Activated T-helper 1 cell treated with anti-CD3 and anti-CD28 coated beads, Interleukin-2, amount 50 U/mL, for 16 hours (primary cell): ENCODE data around the gene NGFR.
A peak's percentile ranks its signal among the peaks of the same experiment; 100 is the strongest.
"Not testable (repeated sequence)": the region's sequence is repeated elsewhere in the genome, so short reads cannot be mapped to it uniquely, and the experiment has no call there.

Experiments
- DNase-seq, 2 donors: peaks; one replicate each; pipeline ENCODE4 v3.0.0-alpha.2; 2020; ENCODE audit warnings: low read depth in 1 of 2, low spot score in 1 of 2

The NGFR gene

GRCh38 chr17:49545007-49545660 lies 50.0 kb downstream of the NGFR start:
- DNase-seq, result no peak

DNA sequence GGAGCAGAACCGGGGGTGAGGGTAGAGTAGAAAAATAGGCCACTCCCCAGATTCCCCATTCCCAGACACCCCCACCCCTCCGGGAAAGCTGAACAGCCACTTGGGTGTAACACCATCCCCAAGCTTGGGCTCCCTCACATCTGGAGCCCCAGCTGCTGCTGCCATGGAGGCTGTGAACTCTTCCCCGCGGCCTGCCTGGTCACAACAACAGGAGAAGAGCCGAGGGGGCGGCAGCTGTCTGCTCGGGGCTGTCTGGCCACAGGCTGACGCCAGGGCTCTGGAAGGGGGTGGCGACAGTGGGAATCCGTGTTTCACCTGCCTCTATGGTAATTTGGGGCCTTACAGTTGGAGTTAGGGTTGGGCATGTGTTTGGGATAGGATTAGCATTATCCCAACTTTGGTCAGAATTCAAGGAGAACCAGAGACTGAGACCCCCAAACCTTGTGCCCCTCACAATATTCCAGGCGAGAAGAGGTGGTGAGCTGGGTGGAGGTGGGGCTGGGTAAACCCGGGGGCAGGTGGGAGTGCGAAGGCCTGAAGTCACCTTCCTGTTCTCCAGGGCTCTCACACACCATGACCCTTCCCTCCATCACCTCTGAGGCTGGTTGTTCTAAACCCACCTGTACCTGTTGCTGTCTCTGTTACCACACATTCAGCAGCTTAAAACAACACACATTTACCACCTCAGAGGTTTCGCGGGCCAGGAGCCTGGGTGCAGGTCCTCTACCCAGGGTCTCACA lies 50.9 kb downstream of the NGFR start:
- DNase-seq, result no peak

DNA sequence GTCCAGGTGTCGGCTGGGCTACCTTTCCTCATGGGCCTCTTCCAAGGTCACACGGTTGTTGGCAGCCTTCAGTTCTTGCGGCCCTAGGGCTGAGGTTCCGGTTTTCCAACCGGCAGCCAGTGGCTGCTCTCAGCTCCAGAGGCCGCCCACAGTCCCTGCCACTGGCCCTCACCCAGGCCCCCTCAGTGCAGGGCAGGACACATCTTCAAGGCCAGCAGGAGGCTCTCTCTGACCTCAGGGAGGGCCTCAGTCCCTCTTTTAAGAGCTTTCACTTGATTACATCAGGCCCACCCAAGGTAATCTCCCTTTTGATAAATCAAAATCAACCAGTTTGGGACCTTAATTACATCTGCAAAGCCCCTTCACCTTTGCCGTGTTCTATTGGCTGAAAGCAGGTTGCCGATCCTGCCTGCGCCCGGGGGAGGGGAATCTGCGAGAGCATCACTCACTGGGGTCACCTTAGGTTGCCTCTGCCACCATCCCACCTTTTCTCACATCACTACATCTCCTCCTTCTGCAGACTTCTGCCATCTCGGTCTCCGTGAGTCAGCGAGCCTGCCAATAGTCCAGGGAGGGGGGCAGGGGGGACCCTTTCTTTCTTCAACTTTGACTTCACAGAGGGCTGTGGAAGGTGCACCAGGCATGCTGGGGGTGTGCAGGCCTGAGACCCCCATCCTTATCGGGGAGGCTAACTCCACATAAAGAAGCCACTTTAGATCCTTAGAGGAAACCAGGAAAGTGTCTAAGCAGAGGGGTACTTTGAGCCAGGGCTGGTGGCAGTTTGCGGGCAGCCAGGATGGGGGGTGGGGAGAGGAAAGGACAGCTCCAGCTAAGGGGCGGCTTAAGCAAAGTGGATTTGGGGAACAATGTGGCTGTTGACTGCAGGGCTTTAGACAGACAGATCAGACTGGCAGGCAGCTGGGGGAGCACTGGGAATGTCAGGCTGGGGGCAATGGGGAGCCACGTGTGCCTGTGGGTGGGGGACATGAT lies 51.7 kb downstream of the NGFR start:
- DNase-seq, result no peak

- DNase-seq, result no peak
Measured at GRCh38 chr17:49547566-49547965, 52.5 kb downstream of the NGFR start.

DNA sequence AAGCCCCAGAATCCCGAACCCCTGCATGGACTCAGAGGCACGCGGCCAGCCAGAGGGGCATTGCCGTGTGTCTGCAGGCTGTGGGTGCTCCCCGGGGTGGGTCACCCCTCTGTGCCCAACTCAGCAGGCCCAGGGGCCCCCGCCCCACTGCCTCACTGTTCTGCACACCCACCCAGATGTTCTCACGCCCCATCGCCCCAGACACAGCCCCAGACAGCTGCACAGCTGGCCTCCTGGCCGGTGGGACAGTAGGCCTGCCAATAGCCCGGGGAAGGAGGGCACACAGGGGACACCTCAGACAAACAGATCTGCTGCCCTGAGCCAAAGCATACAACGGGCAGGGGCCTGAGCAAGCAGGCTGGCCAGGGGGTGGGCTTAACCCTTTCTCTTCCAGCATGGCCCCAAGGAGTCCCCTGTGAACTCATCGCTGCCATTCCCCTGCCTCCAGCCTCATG lies 53.0 kb downstream of the NGFR start:
- no peak for DNase-seq

DNA sequence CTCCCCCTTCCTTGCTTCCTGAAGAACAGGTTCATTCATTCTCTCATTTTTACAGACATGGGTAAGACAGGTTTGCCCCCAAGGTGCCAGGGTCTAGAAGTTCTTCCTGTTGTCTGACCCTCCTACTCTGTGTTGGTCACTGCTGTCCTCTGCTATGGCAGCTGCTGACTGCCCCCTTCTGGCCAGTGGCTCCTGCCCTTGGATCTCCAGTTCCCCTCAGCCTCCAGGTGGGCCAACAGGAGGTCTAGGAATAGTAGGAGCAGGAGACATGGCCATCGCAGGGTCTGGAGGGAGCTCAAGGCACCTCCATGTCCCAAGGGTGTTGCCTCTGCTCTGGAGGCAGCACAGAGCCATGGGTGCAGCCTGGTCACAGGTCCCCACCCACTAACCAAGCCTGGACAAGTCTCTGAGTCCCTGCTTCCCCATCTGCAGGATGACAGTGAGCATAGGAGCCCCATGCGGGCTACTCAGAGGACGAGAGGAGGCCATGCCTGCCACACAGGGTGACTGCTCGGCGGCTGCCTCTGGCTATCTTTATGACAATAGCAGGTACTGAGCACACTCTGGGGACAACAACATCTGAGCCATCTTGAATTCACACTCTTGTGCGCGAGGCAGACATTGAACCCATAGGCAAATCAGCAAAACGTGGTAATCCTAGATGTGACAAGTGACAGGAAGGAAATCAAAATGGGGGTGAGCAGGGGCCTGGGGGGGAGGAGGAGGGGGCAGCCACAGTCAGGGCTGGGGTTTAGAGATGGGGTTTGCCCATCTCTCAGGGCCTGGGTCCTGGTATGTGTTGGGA lies 53.6 kb downstream of the NGFR start:
- DNase-seq, result no peak

GRCh38 chr17:49549311-49549605 lies 54.2 kb downstream of the NGFR start:
- no peak for DNase-seq

GRCh38 chr17:49549691-49550678 lies 54.9 kb downstream of the NGFR start:
- DNase-seq, result no peak

- DNase-seq, result not testable (repeated sequence)
Measured at GRCh38 chr17:49550764-49551163, 55.7 kb downstream of the NGFR start.

DNA sequence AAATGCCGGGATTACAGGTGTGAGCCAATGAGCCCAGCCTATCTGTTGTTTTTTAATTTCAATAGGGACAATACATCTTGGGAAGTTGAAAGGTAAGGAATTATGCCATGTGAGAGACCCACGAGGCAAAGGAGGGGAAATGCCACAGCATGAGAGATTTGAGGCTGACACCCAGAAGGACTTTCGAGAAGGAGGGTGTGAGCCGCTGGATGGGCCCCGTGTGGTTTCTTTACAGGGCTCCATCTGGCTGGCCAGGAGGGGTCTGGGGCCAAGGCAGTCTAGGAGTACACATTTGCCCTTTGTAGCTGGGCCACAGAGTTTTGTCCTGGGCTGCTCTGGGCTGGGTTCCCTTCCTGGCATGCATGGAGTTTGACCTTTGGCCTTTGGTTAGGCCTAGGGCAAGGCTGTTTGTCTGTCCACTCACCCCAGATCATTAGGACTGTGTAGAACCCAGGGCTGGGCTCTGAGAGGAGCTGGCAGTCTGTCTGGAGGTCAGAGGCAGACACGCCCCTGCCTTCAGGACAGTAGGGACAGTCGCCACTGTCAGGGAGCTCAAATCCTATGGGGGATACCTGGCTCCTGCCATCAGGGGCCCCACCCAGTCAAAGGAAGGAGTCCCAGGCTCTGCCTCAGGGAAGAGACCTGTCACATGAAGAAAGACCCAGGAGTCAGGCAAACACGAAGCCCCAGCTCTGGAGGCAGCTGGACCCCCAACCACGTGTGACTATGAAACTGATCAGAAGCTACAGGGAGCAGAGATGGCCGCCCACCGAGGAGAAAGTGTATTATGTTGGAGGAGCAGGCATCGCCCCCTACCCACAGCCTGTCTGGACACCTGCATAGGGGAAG lies 56.4 kb downstream of the NGFR start:
- DNase-seq, result no peak

DNA sequence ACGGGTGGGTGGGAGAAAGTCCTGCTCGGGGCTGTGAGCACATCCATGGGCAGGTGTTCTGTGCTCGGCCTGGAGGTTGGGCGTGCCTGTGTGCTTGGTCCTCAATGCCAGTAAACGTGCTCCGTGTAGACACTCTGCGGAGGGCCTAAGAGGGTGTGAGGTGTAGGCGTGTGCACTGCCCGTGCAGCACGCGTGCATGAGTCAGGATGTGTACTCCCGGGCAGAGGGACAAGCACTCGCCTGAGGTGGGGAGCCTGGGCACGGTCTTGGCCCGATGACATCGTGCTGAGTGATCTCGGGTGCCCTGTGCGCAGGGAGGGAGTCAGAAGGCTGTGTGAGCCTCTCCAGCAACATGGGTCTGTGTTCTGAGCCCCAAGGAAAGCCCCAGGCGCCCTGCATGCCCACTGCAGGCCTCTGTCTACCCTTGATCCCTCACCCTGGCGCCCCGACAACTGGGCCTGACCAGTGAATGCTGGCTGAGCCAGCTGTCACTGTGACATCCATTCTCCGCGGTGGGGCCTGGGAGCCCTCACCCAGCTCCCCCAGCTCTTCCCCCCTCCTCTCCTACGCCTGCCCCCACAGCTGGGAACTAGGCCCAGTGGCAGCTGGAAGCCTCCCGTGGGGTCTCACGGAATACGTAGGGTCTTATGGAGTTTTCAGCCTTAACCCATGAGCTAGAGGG lies 57.1 kb downstream of the NGFR start:
- DNase-seq, result no peak

GRCh38 chr17:49553676-49554335 lies 58.7 kb downstream of the NGFR start:
- DNase-seq, result no peak

- DNase-seq, result no peak
Measured at GRCh38 chr17:49554694-49555494, 59.8 kb downstream of the NGFR start.

DNA sequence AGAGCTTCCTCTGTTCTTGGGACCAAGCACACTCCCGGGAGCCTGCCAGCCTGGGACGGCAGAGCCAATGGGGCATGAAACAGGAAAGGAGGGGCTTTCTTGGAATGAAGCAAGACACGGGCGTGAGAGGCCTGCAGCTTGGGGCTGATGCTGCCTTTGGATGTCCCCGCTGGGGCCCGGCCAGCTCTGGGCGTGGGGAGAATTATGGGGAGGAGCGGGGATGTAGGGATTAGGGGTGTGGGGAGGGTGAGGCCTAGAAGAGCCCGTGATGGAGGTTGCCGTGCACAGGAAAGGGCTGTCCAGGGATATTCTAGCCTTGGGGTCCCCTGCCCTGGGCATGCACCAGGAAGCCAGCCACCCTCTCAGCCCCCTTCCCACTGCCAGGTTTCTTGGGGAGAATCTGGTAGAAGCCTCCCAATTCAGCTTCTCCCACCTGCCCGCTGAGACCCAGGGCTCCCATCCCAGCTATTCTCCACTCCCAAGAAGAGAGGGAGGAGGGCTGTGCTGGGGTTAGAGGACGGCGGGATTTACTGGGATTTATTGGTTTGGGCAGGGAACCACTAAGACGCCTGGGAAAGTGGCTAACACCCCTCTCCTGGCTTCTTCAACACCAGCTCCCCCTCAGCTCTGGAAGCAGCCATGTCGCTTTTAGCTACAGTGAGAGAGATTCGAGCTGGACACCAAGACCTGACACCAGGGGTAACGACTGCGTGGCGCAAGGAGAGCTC lies 60.6 kb downstream of the NGFR start:
- DNase-seq, result no peak

DNA sequence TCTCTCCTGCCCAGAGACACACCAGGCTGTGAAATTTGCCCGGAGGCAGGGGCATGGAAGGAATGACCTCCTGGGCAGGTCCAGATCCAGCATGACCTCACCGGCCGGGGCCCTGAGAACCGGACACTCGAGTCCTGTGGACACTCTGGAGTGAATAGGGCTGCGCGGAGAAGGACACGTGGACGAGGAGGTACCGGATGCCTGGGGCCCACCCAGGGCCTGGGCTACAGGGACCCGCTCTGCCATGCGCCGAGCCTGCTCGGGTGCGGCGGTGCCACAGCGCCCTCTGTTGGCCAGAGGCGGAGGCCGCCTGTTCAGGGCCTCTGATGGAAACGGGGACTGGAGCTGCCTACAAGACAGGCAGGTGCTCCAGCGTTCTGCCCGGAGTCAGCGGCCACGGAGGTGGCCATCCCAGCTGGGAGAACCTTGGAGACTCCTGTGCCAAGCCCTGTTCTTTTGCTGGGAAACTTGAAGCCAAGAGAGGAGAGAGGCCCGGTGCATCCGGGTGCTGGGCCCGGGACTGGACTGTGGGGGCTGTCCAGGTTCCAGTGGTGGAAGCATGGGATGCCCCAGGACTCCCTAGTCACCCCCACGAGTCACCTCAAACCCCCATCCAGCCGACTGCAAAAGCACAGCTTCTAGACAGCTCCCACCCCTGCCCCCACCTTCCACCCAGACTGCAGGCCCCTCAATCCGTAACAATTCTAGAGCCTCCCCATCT lies 61.3 kb downstream of the NGFR start:
- DNase-seq, result peak; percentile 66 to 68
